ENCODE results near the gene TEX261.
A peak's percentile ranks its signal among the peaks of the same experiment; 100 is the strongest.
"Not testable (repeated sequence)": the region's sequence is repeated elsewhere in the genome, so short reads cannot be mapped to it uniquely, and the experiment has no call there.

DNA sequence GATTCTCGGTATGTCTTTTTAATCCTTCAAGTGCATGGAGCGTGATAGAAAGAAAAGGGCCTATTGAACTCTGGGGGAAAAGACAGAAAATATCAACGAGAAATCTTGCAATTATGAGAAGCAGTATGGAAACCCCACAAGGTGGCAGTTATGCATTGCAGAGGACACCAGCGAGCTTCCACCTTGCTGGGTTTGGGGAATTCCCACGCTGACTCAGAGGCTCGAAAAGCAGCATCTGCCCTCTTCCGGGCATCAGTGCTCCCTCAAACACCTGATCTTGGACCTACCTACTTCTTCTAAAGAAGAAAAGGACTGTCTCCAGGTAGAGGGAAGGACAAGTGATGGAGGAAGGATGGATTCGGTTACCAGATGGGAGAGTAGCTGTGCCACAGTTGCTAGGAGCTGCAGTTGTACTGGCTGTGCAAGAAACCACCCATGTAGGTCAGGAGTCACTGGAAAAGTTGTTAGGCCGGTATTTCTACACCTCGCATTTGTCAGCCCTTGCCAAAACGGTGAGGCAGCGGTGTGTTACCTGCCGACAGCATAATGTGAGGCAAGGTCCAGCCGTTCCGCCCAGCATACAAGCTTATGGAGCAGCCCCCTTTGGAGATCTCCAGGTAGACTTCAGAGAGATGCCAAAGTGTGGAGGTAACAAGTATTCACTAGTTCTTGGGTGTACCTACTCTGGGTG, 29.0 kb upstream of the TEX261 start:
- TF ChIP-seq, protein P1, sequence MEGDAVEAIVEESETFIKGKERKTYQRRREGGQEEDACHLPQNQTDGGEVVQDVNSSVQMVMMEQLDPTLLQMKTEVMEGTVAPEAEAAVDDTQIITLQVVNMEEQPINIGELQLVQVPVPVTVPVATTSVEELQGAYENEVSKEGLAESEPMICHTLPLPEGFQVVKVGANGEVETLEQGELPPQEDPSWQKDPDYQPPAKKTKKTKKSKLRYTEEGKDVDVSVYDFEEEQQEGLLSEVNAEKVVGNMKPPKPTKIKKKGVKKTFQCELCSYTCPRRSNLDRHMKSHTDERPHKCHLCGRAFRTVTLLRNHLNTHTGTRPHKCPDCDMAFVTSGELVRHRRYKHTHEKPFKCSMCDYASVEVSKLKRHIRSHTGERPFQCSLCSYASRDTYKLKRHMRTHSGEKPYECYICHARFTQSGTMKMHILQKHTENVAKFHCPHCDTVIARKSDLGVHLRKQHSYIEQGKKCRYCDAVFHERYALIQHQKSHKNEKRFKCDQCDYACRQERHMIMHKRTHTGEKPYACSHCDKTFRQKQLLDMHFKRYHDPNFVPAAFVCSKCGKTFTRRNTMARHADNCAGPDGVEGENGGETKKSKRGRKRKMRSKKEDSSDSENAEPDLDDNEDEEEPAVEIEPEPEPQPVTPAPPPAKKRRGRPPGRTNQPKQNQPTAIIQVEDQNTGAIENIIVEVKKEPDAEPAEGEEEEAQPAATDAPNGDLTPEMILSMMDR (IDR thresholded peaks at IDR 0.05; ENCODE audit: control extremely low read depth in 1 of 3, insufficient read depth in 1 of 3, low read depth in 1 of 3, low read length in 3 of 3) = peak in 1 of 3 experiments; percentile 11; a peak in 2 of 4 replicates
- not testable (repeated sequence) for TF ChIP-seq SIRT6 (IDR thresholded peaks at IDR 0.05; ENCODE audit: low read length); POLR2AphosphoS5 (IDR thresholded peaks at IDR 0.05; ENCODE audit: low read depth, low read length)
- TF ChIP-seq, protein P2, sequence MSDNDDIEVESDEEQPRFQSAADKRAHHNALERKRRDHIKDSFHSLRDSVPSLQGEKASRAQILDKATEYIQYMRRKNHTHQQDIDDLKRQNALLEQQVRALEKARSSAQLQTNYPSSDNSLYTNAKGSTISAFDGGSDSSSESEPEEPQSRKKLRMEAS (IDR thresholded peaks at IDR 0.05) = not testable (repeated sequence)

All from H1 (cell line).